Amniotic epithelial cell (primary cell): Measurements from ENCODE around the gene ALPK3.
A peak's percentile ranks its signal among the peaks of the same experiment; 100 is the strongest.

Experiments
- DNase-seq: peaks from one replicate; pipeline ENCODE4 v3.0.0-alpha.2; 2010; ENCODE audit warnings: low read depth

Gene ALPK3

DNA sequence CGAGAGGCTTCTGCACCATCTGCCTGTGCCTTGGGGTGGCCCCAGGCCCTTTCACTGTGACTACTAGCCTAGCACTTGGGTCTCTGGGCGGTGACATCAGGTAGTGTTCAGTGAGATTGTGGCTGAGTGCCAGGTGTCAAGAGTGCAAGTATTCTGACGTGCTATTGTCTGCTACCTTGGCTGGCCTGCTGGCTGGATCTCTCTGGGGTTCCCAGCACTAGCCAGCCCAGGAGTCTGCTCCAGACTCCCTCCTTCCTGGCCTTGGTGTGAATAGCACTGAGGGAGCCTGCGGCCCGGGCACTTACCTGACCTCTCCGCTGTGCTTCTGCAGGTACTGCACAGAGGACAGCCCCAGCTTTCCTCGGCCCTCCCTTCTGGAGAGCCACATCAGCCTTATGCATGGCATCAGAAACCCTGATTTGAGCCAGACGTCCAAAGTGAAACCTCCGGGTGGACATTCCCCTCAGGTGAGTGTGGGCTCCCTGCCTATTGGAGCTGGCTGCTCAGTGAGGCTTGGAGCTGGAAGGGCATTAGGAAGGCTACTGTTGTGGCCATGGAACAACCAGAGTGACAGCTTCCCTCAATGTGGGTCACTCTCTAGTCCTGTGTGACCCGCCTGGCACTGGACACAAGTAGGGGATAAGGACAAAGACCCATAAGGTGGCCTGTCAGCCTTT is 17.5 kb upstream of the ALPK3 start:
- DNase-seq = no peak

DNA sequence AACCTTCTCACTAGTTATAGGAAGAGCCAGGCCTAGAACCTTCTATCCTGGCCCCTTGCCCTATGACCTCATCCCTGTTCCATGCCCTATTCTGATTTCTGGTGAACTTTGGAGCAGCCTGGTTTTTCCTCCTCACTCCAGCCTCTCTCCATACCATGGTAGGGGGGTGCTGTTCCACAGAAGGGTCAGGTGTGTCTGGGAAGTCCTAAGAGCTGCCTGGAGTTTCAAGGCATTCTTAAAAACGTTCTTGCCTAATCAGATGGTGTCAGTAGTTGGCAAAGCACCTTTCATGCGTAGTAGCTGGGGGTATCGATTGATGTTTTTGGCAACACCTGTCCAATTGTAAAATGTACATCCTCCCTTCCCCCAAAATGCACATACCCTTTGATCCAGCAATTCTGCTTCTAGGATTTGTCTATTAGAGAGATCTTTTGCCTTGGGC is 16.8 kb upstream of the ALPK3 start:
- DNase-seq = no peak

DNA sequence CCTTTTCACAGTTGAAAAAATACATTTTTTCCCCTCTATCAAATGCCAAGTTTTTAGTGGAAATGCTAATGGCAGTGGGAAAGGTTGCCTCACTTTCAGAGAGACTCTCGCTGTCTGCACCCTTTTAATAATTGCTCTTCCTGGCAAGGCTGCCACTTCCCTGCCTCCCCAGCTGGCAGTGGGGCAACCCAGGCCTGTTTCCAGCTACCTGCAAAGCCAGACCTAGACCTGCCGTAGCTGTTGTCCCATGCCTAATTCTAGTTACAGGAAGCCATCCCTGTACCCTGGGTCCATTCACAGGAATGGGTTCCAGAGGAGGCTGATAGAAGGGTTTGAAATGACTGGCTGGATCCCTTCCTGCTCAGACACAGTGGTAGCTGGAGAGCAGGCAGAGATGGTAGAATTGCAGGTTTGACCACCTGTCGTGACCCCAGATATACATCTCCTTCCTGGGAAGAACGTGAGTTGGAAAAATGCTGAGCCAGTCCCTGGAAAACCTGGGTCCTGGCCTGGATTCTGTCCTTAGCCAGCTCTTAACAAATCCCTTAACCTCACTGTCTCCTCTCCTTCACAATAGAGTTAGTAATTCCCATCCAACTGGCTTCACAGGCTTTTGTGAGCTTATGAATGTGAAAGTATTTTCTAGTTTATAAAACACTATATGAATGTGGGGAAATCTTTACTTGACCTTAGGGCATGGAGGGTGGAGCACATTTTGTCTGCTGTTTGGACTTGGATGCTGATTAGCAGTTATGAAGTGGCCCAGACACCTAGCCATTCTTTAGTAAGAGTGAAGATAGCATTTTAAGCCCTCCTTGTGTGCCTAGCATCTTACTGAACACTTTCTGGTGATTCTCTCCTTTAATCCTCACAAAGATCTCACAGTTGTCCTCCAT is 12.9 kb upstream of the ALPK3 start:
- peak; percentile 49 for DNase-seq

DNA sequence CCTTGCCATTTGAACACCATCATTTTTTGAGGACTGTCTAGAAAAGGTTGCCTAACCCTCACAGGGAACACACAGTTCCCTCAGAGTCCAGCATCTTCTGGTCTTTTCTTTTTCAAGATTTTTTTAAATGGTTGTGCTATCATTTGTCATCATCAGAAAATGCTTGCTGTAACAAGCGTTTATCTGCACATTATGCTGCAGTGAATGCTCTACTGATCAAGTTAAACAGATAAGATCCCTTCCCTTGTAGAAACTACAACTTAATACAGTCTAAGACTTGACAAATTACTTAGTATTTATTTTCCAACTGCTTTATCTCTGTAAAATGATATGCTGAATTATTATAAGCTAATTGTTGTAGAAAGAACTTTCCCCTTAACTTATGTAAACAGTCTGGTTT is 11.9 kb upstream of the ALPK3 start:
- DNase-seq = peak; percentile 70

DNA sequence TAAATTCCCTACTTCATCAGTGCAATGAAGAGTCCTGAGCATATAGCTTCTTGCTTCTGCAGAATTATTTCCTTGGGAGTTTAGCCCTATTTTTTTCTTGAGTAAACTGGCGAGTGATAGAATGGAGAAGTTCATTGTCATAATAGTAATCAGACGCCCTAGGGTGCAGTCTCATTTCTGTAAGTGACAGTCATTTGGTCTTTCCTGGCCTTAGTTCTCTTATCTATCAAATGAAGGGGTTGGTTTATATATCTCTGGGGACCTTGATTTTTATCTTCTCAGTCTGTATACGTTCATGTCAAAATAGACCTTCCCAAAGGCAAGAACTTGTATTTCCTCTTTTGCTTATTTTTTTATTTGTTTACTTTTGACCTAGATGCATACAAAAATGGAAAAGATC is 9.9 kb upstream of the ALPK3 start:
- no peak for DNase-seq

DNA sequence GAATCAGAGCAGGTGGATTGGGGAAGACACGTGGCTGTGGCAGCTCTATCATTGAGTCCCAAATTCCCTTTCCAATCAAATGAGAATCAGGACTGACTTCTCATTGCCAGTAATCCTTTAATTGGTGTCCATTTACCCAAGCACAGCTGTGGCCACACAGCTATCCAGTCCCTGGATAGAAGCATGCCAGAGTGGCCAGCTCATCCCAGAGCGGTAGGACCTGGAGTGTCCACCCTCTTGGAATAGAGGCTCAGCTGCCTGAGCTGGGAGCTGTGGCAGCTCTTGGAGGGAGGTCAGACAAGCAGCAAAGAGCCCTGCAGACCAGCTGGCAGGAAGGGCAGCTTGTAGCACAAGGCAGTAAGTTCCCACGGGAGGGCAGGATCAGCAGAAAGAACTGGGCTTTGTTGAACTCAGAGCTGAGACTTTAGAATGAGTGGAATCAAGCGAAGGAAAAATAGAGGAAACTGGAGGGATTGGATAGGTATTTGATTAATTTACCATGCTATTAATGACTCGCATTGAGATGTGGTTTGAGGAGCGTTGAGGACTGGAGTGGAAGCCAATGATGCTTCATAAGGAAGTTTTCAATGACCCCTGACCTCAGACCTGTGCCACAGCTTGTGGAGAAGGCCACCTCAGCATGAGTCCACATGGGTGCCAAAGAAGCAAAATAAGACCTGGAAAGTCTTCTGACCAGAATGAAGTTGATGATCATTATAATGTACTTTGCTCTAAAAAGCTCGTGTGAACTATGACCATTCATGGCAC is 6.9 kb upstream of the ALPK3 start:
- DNase-seq = no peak

DNA sequence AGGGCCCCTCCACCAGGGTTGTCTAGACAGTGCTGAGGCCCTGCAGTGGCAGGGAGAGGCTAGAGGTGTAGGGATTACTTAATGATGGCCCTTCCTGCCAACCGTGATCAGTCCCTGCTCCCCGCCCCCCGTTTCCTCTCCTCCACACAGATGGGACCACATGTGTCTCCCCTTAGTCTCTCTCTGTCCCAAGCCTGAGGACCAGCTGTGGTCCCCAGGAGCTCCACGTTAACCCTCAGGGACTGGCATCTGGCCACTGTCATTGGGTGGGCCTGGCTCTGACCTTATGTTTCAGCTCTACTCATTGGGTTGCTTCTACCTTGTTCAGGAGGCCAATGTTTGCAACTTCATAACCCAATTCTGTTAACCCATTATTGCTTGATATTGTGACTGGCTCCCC is 6.0 kb upstream of the ALPK3 start:
- DNase-seq = no peak

DNA sequence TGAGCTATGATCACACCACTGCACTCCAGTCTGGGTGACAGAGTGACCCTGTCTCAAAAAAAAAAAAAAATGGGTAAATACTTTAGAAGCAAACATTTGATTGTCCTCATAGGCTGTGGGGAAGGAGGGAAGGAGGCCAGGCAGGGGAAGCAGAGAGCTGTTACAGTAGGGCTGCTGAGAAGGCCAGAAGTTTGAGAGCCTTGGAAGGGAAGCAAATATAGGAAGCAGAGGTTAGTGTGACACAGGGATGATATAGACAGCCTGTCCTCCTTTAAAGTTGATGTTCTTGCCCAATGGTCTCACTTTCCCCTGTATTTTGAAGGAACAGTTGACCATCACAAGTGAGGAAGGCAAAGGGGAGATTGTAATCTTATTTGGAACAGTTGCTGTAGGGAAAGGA is 5.3 kb upstream of the ALPK3 start:
- DNase-seq = no peak

DNA sequence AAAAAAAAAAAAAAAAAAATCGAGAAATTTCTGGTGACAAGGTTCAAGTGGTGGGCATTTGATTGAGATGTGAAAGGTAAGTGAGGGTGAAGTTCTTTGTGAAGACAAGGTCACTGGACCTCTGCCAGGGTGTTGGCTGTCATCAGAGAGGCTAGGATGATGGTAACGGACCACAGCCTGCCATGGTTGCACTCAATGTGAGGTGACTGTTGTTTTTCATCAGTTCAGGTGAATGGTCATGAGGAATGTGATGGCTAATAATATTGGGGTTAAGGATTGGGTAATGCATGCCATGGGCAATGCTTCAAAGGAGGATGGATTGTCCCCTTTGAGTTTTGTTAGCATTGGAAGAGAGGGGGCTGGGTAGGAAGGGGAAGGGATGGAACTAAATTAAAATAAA is 4.3 kb upstream of the ALPK3 start:
- DNase-seq = no peak

DNA sequence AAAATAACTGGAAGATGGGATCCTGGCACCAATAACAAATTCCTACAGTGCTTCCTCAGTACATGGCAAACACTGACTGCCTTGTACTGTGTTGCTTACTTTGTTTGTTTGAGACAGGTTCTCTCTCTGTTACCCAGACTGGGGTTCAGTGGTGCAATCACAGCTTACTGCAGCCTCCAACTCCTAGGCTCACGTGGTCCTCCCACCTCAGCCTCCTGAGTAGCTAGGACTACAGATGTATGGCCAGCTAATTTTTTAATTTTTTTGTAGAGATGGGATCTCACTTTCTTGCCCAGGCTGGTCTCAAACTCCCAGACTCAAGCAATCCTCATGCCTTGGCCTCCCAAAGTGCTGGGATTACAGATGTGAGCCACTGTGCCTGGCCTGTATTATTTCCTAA is 3.7 kb upstream of the ALPK3 start:
- DNase-seq = no peak

DNA sequence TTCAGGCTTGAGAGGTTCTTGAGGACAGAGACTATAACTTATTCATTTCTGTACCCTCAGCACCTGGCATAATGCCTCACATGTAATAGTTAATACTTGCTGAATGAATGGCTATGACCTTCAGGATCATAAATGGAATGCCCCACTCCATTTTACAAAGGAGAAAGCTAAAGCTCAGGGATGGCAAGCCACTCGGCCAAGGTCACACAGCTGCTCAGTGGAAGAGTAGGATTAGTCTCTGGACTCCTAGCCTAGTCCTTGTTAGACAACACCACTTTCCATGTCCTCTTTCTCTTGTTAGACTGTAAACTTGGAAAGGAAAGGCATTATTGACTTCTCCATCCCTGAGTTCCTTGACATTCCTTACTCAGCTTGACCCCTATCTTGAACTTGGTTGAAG is 3.2 kb upstream of the ALPK3 start:
- DNase-seq = no peak

DNA sequence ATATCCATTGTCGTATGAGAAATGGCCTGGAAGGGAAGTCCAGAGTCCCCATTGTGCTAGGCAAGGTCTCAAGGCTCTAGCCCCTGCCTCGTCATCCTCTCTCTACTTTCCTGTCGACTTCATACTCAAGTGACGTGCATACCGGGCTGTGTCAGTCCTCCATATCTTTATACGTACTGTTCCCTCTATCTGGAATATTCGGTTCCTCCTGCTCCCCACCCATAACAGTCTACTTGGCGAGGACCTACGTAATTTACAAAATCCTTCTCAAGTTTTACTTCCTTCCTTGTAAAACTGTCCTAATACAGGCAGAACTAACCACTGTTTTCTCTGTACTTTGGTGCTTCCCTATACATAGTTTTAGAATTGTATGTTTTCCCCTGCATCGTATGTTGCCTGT is 2.2 kb upstream of the ALPK3 start:
- no peak for DNase-seq

DNA sequence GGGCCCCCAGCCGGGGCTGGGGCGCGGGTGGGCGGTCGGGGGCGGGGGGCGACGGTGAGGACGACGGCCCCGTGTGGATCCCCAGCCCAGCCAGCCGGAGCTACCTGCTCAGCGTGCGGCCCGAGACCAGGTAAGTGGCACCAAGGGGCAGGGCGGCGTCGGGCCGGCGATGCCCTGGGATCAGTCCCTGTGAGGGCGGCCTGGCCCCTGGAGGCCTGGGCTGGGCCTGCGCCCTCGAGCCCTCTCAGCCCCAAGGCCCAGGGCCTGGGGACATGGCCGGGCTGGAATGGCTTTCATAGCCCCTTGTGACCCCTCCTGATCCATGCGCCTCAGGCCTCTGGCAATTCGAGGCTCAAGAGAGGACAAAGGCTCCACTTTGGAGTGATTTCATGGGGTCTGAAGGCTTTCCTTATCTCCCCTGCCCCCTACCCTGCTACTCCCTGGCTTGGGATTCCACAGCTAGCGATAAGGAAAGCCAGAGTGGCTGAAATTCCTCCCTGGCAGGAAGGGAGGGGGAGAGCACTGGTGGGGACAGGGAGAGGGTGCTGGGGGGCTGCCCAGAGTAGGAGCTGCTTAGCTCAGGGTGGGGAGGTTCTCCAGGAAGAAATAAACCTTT is 418 bp downstream of the ALPK3 start:
- peak; percentile 39 for DNase-seq

DNA sequence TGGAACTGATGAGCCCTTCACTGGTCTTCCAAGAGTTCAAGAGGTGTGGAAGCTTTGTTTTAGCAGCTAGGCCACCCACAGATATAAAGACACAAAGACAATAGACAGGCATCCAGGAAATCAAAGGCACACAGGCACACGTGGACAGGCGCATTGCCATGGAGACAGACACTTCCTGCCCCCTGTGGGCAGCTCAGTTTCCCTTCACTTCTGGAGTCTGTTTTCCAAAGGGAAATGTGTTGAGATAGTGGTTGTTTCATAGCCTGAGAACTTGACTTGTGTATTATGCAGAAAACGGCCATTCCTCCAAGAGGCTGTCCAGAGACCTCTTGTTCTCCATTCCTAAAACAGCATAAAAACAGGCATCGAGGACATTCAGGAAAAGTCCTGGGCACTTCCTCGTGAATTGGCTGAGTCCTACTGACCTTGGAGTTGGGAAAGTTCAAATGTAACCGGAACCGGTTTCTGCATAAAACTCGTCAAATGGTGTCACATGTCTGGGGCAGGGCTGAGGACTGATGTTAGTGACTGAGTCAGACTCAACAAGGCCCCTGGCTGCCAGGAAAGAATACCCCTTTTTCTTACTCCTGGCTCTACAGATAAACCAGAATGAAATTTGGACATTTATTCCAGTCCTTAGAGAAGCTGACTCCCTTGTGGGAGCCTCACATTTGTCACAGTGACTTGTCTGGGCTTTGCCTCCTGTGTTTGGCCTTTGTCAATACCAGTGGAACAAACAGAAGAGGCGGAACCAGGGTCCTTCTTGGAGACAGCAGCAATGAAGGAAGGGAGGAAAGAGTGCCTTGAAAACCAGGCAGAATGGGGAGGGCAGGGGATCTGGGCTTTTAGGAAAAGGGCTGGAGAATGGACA is 1.3 kb downstream of the ALPK3 start:
- peak; percentile 66 for DNase-seq

DNA sequence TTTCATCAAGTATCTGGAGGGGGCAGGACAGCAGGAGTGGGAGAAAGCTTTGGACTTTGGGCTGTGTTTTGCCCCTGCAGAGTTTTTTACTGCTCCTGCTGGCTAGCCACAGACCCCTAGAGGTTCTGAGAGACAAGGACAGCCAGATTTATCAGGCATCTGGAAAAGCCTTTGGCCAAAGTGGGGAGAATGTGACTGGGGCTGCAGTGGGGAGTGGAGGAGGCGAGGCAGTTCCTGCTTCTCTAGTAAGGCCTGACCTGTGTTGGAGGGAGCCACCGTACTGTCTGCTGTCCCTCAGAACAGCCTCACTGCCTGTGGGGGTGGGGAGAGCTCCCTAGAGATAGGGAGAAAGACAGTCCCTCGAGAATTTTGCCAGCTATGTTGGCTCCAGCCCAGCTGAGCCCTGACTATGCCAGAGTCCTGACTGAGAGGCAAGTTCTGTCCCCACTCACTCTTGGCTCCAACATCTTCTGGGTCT is 2.2 kb downstream of the ALPK3 start:
- DNase-seq = no peak

DNA sequence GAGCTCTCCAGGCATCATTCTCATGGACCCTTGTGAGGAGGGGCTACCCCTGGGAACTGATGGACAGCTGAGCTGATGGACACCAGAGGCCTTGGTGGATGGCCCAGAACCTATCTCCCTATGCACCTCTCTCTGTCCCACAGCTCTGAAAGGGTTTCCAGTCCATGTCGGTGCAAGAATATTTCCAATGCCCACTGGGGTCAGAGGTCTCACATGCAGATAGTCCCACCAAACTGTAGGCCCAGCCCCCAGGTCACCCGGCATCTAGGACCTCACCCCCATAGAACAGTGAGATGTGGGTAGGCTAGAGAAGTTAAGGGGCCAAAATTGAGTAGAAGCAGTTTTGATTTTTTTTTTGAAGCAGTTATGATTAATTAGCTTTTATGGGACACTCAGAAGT is 2.6 kb downstream of the ALPK3 start:
- DNase-seq = no peak

DNA sequence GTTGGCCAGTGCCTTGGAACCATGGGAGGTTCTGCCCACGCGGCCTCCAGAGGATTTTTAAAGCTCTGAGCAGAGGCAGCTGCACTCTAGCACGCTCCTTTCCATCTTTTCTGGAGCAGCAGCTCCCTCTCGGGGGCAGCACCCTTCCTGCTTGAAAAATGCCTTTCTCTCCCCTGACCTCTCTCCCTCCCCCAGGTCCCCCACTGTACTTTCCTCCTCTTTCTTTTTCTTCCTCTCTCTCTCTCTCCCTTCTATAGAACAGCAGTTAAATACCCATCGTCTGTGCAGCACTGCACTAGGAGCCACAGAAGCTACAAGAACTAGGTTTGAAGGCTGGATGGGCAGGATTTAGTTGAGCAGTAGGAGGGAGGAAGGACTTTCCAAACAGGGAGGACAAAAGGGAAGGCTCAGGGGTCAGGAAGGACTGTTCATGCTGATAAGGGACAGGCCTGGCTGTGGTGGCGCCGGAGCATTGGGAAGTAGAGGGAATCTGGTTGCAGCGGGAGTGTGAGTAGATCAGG is 4.4 kb downstream of the ALPK3 start:
- peak; percentile 61 for DNase-seq

DNA sequence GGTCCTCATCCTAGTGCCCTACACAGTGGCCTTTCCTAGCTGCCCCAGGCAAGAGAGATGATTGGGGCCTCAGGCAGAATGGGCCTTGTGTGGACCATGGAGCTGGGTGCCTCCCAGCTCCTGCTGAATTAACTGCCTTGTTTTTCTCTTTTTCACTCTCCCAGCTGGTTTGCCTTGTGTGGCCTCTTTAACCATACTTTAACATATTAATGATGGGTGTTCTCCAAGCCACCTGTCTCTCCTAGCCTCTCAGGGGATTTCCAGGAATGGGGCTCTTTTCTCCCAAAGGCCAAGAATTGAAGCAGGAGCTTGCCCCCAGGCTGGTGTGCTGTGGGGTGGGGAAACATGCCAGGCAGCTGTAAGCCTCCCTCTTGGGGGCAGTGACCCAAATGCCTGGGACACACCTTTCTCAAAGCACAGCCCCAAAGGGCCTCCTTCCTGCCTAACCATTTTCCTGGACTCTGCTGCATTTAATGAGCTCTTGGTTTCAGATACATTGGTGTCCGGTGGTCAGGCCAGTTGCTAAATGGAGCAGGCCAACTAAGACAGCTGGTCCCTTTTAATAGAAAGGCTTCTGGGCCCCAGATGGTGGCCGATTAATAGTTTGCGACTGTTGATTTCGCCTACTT is 5.6 kb downstream of the ALPK3 start:
- no peak for DNase-seq

DNA sequence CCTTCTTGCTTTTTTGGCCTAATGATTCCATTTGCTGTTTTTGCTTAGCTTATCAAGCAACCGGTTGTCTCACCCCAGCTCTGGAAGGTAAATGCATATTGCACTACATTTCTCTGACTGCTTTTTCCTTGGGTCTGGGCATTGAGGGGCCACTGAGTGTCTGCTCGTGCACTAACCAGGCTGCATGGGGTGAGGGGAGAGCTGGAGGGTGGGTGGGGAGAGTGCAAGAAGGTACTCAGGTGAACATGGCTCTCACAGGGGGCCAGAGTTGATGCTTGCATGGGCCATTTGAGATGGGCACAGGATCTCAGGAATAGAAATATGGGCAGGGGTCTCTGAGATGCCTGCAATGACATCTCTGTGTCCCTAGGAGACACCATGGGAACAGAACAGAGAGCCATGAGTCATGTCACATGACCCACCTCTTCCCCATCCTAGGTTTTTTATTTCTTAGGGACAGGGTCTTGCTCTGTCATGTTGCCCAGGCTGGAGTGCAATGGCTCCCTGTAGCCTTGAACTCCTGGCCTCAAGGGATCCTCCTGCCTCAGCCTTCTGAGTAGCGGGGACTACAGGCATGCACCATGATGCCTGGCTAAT is 6.2 kb downstream of the ALPK3 start:
- DNase-seq = no peak
